ENCODE data around the gene OR3A2. TPM values are rescaled to one million over a fixed set of nuclear protein-coding genes. Genes with fewer than 3 reads are reported as not detected.

Gene OR3A2
- total and polyA plus RNA-seq, 10 of the 15 experiments (the other 5 are each of a cell fraction or from before 2014, with no cell fraction given): not detected

DNA sequence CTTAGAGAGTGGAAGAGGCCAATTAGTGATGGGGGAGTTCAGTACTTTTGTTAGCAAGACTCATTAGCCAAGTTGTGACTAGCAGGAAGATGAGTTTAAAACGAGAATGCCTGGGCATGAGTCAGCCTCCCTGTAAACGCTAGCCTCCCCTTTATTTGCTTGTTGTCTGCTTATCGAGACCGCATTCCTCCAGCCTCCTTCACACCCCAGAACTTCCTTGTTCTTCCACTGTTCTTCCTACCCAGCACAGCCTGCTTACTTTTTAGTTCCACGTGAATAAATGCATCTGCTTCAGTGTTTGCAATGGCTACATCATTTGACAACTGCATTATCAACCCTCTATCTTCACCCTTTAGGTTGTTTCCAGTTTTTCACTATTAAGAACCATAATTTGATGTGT lies 67.8 kb downstream of the OR3A2 start (continued):
- no peak for TF ChIP-seq ZNF687 (IDR thresholded peaks at IDR 0.05)

DNA sequence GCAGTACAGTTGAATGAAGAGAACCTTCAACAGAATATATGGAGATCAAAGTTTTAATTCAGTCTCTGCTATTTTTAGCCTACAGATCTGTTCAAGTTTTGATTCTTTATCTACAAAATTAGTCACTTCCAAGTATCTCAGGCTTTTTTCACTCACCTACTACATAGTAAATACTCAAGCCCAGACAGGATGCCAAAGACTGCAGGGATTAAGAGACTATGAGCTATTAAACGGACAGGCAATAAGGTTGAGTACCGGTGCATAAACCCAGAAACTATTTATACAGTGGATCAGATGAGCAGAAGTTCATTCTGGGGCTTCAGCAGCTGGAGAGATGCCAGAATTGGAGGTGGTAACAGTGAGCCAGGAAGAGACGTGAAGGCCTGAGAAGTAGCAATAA lies 69.3 kb downstream of the OR3A2 start:
- TF ChIP-seq DPF2 (IDR thresholded peaks at IDR 0.05) (no peak), IKZF1 (conservative IDR thresholded peaks at IDR 0.05) (no peak), RAD21 (IDR thresholded peaks at IDR 0.05; ENCODE audit: insufficient read depth, low read depth, low read length) (no peak), SRF (IDR thresholded peaks at IDR 0.05; ENCODE audit: low read depth in 2 of 2, low read length in 2 of 2) (no peak), HDGF (IDR thresholded peaks at IDR 0.05) (no peak), TBL1XR1 (IDR thresholded peaks at IDR 0.05; ENCODE audit: low read depth, low read length) (no peak), RCOR1 (conservative IDR thresholded peaks at IDR 0.05; ENCODE audit: low read depth, low read length) (no peak), ELK1 (IDR thresholded peaks at IDR 0.05; ENCODE audit: low read depth, low read length) (no peak), ZNF384 (IDR thresholded peaks at IDR 0.05; ENCODE audit: borderline replicate concordance, low read depth, low read length) (no peak), MEF2A (IDR thresholded peaks at IDR 0.05; ENCODE audit: insufficient read depth, low read depth, low read length) (no peak), NBN (IDR thresholded peaks at IDR 0.05) (no peak), MAX (IDR thresholded peaks at IDR 0.05; ENCODE audit: low read depth, low read length) (no peak), NKRF (conservative IDR thresholded peaks at IDR 0.05) (no peak)
- no peaks in the 10 kb centered on the region for H3K4me1 ChIP-seq (ENCODE audit: control insufficient read depth, insufficient read depth, low read length)
- H3K79me2 ChIP-seq (ENCODE audit: control insufficient read depth, insufficient read depth, low read length): no peaks in the 10 kb centered on the region
- DNase-seq (ENCODE audit: low read depth, low spot score) (no peak), ATAC-seq (no peak), FAIRE-seq (no peak)
- no peak overlapping the region for H3K4me2 ChIP-seq (ENCODE audit: control insufficient read depth, insufficient read depth)
- H3K27me3 ChIP-seq (replicated peaks in 1 of 2; ENCODE audit: control insufficient read depth in 2 of 2, insufficient read depth in 2 of 2, low read length in 1 of 2): no peaks in the 10 kb centered on the region
- no peaks in the 10 kb centered on the region for H3K9me3 ChIP-seq (replicated peaks; ENCODE audit: control insufficient read depth, insufficient read depth, low read length)
- WGBS (ENCODE audit: insufficient coverage, insufficient replicate concordance, low lambda C conversion rate, missing lambda C conversion rate): 4% methylated on average over 3 of the region's 3 CpGs
- RAD21 ChIA-PET (ENCODE audit: unreplicated experiment): no interaction called here
- in situ Hi-C loops (cut with MboI): no loop called here
- no peak overlapping the region for H2AFZ ChIP-seq (ENCODE audit: control insufficient read depth, low read depth, low read length)
- BruUV-seq (replicated peaks): no TSS peak
- CTCF ChIA-PET: no interaction called here
- SMC1A ChIA-PET (ENCODE audit: uncharacterized antibody, unreplicated experiment): no interaction called here
- H4K20me1 ChIP-seq (ENCODE audit: control insufficient read depth, insufficient read depth): no peaks in the 10 kb centered on the region
- no peak overlapping the region for H3K27ac ChIP-seq (ENCODE audit: control insufficient read depth, insufficient read depth)
- POLR2A ChIA-PET: no interaction called here
- H3K4me3 ChIP-seq: no peak overlapping the region
- intact Hi-C loops (cut with micrococcal nuclease; ENCODE audit: unreplicated experiment): no loop called here
- no peak overlapping the region for H3K9ac ChIP-seq (ENCODE audit: control insufficient read depth, insufficient read depth, low read length)
- H3K36me3 ChIP-seq (ENCODE audit: control insufficient read depth in 2 of 2, insufficient read depth in 2 of 2, low read length in 1 of 2): no peaks in the 10 kb centered on the region
